ENCODE data around the gene AREG.

The AREG gene

DNA sequence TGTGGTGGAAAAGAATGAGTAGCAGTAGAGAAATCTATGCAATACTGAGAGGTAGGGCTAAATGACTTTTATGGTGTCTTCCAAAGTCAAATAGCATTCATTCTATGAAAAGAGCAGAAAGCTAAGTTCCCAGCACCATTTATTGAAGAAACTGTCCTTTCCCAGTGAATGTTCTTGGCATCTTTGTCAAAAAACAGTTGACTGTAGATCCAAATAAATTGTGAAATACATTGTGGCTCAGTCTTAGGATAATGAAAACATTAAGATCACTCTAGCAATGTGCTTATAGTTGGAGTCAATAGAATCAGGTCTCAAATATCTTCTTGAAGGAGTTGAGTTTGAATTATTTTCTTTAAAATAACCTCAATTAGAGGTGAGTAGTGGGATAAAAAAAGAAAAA, 19.4 kb downstream of the AREG start:
- DNase-seq, result no peak

DNA sequence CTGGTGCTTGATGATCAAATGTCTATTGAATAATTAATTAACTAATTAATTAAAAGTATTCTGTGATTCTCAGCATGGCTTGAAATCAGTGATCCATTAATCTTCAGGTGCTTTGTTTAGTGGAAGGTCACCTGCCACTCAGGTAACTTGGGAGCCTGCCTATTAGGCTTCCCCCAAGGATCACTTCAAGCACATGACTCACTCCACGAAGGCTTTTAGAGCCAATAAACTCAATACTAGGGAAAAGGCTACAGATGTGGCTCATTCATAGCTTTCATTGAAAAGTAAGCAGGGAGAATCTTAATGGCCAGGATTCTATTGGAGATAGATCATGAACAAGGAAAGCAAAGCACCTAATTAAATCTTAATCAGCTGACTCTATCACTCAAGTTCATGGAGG, 21.3 kb downstream of the AREG start:
- no peak for DNase-seq

DNA sequence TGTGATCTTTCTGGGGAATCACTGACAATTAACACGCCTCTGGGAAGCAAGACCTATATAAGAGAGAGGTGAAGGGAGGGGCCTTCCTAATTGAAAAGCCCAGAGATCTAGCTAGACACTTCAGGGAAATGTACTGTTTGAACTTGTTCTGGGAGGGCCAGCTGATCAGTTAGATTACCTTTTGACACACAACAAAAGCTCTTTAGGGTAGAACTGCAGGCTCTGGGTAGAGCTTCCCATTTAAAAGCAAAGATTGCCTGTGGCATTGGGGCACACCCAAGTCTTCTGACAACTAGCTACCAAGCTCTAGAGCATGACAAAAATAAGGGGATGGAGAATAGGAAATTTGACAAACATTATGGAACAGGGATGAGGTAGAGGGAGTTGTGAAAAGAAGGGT, 26.3 kb downstream of the AREG start:
- no peak for DNase-seq

DNA sequence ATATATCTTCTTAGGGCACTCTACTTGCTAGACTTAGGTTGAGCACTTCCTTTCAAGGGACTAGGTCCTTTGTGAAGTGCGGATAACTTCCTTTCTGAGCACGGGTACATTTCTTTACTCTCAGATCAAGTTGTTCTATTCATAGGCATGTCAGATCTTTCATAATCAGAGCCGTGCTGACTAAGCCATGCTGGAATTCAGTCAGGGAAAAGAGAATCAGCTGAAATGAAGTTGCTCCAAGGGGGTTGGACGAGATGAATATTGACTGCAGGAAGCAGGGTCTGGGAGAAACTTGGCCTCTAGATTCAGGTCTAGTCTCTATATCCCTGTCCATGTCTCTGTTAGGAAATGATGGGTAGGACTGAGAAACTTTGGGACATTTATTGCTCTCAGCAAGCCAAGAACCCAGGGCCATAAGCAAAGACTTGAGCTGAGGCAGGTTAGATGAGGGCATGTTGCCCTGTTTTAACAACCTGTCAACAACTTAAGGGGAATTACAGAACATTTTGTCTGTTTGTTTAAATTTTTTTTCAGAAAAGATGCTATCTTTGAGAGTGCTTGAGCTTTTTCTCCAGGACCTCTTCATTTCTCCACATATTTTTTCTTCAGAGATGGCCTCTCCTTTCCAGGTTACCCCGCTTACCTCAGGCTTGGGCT, 28.3 kb downstream of the AREG start:
- no peak for DNase-seq

DNA sequence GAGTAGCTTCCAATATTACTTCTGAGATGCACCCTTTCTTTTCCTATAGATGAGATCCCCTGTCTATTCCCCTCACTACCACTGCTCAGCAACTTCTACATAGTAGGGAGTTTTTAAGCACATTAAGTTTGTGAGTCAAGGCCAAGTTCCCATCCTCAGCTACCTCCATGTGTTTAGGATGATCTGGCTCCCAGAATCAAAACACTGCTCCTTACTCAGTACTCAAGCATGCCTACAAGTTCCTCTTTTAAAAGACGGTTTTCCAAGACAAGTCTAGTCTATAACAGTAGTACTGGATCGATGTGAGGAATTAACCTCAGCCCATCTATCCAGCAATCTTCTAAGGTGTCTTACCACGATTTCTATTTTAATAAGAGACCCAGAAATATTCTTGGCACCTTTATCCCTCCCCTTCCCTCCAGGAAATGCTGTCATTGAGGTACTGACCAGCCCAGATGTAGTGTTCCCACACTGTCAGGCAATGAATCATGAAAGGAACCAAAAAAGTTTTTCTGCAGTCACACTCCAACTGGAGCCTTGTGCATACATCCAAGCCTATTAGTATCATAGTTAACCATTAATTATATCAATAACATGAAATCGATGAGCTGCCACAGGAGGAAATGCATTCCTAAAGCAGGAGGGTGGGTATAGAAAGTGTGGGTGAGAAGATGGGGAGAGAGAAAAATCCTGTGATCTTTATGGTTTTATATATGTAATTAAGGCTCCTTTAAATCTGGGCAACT, 29.6 kb downstream of the AREG start:
- no peak for DNase-seq

DNA sequence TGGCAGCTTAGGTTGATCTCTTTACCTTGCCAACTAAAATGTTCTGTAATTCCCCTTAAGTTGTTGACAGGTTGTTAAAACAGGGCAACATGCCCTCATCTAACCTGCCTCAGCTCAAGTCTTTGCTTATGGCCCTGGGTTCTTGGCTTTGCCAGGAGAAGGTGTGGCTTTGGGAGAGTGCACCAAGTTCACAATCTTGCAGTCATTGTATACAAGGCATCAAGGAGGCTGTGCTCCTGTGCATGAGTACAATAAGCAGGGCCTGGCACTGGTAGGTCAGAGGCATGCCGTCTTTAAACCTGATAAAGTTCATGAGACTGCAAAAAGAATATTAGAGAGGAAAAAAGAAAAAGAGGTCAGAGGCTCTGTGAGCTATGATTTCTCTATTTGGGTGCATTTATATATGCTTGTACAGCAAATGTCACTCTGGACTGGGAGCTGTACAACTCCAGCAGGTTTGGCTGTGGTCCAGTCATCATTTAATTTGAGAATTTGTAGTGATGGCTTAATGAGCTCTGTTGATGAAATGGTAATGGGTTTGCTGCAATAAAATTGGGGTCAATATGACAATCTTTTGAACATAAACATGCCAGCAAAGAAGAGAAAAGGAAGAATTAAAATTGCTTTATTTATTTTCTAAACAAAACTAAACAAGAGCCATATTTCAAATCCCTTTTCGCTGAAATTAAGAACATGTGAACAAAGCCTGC, 30.3 kb downstream of the AREG start:
- DNase-seq, result no peak

DNA sequence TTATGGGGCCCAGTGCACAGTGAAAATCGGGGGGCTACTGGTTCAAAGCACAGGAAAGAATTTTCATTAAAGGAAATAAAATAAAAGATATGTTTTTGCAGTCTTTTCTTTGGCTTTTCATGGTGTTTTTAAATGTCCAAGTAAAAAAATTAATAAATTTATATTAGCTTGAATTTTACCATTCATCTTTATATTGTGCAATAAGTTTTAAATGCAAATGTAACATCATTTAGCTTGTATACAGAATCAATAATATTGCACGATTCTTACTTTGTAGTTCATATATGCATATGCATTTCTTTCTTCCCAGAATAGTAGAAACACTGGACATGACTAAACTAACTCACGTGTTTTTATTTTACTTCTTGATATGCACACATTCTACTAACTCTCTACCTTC, 31.0 kb downstream of the AREG start:
- DNase-seq, result no peak

DNA sequence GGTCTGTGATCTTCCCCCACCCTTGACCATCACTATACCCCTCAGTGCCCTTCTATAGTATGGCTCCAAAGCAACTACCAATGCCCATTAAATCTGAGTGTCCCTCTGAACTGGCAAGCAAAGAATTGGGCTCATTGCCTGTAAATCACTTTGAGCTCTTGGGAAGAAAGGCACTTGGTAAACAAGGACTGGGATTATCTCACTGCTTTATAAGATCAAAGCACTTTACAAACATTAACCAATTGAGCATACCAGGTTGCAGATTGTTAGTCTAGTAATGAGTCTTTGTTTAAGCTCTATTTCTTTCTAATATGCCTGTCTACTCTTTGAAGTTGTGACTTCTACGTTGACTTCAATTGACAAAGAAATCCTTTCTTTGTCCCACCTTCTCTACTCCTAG, 34.1 kb downstream of the AREG start:
- no peak for DNase-seq

DNA sequence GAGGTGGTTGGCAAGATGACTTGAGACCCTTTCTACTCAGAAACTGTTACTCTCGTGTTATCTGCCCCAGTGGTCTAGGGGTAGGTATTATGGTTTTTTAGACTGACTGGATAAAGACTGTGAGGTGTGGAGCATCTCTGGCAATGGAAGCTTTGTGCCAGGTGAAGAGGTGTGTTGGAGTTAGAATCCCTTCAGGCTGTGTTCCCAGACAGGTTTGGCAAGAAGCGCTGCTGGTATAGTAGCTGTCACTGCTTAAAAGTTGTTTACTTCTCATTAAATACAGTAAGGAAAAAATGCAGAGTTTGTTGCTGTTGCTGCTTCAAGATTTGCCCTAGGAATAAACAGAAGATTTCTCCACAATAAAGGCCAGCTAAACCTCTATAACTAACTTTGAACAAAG, 35.3 kb downstream of the AREG start:
- DNase-seq, result no peak

DNA sequence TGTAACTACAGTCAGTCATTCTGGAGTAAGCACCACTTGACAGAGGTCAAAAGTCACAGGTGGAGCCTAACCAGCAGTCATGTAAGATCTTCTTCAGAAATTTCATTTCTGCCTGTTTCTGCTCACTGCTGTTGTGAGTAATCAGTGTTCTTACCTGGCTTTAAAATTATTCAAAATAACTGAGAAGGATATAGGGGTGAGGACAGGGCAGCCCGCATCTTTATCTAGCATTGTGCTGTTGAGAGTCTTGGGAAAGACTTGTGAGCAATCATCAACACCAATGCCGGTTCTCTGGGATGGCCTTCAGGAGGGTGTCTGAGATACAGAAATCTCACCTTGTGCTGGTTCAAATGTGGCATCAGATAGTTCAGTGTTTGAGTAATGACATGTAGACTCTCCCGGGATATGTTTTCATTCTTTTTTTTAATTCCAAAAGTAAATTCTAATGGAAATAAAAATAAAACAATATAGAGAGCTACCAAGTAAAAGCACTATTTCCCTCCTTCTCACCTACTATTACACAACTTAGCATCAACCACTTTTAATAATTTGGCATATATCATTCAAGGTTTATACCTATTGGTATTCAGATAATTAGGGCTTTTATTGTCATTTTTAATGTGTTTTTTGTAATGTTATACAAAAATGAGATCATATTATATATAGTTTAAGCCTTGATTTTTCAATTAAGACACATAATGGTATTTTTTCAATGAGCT, 37.1 kb downstream of the AREG start:
- DNase-seq, result no peak

DNA sequence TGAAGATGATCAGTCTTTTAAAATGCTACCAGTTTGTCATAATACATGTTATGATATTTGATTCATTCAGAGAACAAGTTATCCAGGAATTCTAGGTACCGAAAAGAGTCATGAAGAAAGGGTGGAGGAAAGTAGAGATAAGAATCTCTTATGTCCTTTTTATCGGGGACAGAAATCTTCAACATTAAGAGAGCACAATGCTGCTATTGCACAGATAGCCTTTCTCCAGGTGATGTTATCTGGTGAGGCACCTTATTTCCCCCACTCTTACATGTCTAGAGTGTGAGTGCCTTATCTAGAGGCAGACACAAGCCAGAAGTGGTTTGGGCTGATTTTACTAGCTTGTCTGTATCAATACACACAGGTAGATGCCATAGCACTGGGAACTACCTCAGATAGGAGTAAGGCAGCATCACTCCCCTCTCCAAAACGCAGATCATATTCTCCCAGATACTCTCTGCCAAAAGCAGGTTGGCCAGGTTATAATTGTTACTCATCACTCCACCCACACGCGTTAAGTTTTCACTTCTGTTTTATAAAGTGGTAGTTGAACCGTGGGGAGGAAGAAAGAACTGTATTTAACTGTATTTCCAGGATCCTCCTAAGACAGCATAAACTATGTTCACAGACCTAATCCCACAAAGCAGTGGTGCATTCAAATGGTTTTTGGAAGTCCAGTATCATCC, 38.4 kb downstream of the AREG start:
- DNase-seq, result no peak

DNA sequence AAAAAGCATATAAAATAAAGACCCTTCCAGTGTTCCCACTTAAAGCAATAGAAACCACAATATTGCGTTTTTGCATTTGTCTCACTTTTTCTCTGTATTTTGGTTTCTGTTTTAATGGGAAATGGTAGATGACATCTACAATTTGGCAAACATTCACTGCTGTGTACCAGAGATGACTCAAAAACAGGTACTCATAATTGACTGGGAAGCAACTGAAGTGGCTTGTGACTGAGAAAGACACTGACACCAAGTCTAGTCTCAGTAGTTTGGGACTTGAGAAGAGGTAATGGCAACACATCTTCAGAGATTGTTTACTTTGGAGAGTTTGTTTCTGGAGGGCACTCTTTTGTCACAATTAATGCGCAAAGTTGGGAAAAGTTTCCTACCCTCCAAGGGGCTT, 42.0 kb downstream of the AREG start:
- no peak for DNase-seq

DNA sequence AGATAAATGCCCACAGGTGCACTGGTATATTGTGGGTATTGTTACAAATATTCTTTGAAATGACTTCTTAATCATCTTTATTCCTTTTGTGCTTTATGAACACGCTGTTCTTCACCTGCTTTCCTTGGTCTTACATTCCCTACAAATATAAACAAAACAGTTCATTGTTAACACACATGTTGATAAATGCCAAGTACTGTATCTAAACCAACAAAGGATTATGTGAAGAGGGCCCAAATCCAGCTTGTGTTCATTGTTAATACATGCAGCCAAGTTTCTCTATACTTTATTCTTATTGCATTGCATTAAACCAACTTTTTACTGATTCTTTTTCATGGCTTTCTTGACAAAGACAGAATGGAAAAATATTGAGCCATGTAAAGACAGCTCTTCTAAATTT, 42.8 kb downstream of the AREG start:
- DNase-seq, result no peak

DNA sequence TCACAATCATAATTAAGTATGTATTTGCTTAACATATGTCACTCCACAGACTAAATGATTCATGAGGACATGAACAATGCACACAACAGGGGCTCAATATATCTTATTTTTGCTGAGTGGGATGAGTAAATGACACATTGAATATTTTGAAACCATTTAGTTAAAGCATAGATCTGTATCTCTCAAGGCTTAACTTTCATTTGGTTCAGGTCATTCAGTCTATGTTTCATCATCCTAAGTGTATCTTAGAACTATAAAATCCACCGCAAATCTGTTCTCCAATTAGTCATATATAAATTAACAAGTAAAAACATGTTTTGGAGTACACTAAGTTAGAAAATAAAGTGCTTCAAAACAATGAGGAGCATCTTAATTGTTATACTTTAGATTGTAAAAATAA, 45.8 kb downstream of the AREG start:
- DNase-seq, result no peak

DNA sequence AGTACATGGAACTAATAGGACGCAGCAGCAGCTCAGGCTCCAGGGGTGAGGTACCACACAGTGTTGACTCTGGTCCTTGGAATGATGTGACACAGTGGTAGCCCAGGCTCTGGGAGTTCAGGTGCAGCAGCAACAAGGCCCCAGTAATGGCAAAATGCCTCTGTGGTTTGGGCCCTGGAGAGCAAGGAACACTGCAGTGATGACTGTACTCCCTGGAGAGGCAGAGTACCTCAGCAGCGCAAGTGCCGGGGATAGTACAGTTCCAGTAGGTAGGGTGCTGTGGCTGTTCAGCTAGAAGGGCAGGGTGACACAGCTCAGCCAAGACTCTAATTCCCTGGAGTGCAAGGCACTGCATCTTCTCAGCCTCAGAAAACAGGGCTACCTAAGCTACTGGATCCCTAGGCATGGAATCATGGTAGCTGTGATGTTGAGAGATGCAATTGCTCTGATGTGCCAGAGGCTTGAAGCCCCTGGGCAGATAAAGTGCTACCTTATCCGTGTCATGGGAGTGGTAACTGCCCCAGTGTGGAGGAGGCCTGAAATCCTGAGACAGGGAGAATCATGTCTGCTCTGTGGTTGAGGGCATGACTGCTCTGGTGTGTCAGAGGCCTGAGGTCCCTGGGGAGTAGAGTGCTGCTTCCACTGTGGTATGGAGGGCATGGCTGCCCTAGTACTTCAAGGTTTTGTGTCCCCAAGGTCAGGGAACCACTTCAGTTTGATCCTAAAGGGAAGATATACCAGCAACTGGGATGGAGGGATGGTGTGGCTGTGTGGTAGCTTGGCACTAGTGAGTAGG, 55.2 kb downstream of the AREG start:
- DNase-seq, result no peak

DNA sequence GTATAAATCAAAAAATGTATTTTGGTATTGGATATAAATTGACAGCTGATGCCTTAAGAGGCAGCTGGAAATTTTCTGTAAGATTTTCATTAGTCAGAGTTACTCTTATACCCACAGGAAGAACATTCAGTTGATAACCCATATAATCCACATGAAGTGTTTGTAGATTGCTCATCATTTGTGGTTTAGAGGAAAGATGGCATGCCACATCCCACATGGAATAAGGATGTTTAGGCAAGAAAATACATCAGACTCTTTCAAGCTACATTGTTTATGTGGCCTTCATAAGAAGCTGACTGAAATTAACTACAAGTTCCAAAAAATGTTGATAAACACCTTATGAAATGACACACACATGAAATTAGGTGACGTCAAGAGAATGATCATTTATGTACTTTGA, 56.6 kb downstream of the AREG start:
- no peak for DNase-seq

DNA sequence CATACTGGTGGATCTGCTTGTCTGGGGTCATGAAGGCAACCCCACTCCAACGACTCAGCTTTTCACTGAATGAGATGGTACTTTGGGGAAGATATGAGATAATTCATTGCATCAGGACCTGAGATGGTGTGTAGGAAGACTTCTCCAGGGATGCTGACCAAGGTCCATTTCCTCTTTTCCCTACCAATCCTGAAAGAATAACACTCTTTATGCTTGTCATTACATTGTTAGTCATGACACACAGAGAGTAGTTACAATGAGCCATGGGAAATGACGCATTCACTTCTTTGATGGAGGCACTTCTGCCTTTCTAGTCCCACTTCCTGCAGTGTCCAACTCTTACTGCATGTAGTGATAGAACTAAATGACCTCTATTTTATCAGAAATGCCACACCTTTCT, 58.6 kb downstream of the AREG start:
- no peak for DNase-seq

DNA sequence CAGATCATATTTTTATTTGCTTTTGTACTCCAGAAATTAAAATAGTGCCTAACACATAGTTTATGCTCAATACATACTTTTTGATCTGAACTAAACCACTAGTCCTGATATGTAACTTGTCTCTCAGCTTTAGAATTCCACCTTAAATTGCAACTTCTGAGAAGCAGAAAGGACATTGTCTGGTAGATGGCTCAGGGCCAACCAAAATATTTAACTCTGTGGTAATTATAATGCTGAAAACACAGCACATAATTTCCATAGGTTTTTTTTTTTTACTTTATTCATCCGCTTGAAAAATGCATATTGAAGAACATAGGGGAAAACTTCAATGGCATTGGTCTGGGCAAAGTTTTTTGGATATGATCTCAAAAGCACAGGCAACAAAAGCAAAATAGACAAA, 59.3 kb downstream of the AREG start:
- no peak for DNase-seq
